CD14-positive monocyte (primary cell): ENCODE results near the gene CPAMD8. TPM values are rescaled to one million over a fixed set of nuclear protein-coding genes. Genes with fewer than 3 reads are reported as not detected.

Experiments
- DNase-seq, 3 donors: peaks; one replicate each; pipeline ENCODE4 v3.0.0-alpha.2; 2011 to 2022
- H2AFZ ChIP-seq: 2 replicates; pipeline ENCODE4 v1.6.0; 2012; ENCODE audit warnings: mild to moderate bottlenecking, low read depth, low read length, inconsistent platforms; ENCODE audit not compliant: insufficient read depth, poor library complexity, severe bottlenecking
- H3K27ac ChIP-seq, 2 donors: 1 replicate in 1 of 2; 2 replicates in 1 of 2; pipeline ENCODE4 v1.5.1; 2012 to 2013; ENCODE audit warnings: low read length in 2 of 2, control low read depth in 1 of 2, inconsistent platforms in 1 of 2, low read depth in 1 of 2, mild to moderate bottlenecking in 1 of 2
- H3K27me3 ChIP-seq, 2 donors: one replicate each; pipeline versions ENCODE4 v1.6.0 to v1.6.1; 2011 to 2013; ENCODE audit warnings: low read length in 2 of 2; ENCODE audit not compliant: control insufficient read depth in 2 of 2, insufficient read depth in 2 of 2
- H3K36me3 ChIP-seq, 2 donors: replicated peaks in 1 of 2; 1 replicate in 1 of 2; 2 replicates in 1 of 2; pipeline versions ENCODE4 v1.5.1 to v1.6.1; 2012 to 2013; ENCODE audit warnings: low read length in 2 of 2, control low read depth in 1 of 2, inconsistent platforms in 1 of 2, mild to moderate bottlenecking in 1 of 2; ENCODE audit not compliant: insufficient read depth in 2 of 2, control insufficient read depth in 1 of 2
- H3K4me1 ChIP-seq, 2 donors: 1 replicate in 1 of 2; 2 replicates in 1 of 2; pipeline versions ENCODE4 v1.5.1 to v1.6.1; 2012 to 2013; ENCODE audit warnings: low read length in 2 of 2, control low read depth in 1 of 2, inconsistent platforms in 1 of 2, mild to moderate bottlenecking in 1 of 2, moderate library complexity in 1 of 2; ENCODE audit not compliant: insufficient read depth in 2 of 2, control insufficient read depth in 1 of 2
- H3K4me2 ChIP-seq: replicated peaks from 2 replicates; pipeline ENCODE3; 2012; ENCODE audit warnings: low read length, moderate library complexity, mild to moderate bottlenecking; ENCODE audit not compliant: poor library complexity, severe bottlenecking; ENCODE audit errors: extremely low read depth
- H3K4me3 ChIP-seq, 3 experiments: fragments of 200-600 bp in 1 of 3; sonication (generic) in 1 of 3; replicated peaks in 1 of 3; 1 replicate in 2 of 3; 2 replicates in 1 of 3; pipeline ENCODE4 v1.5.1; 2011 to 2013; ENCODE audit warnings: low read length in 3 of 3, mild to moderate bottlenecking in 3 of 3, control low read depth in 2 of 3, low read depth in 2 of 3, inconsistent platforms in 1 of 3, moderate library complexity in 1 of 3
- H3K79me2 ChIP-seq: 2 replicates; pipeline ENCODE4 v1.6.0; 2012; ENCODE audit warnings: mild to moderate bottlenecking, control low read depth, inconsistent platforms, low read length, moderate library complexity; ENCODE audit not compliant: insufficient read depth
- H3K9ac ChIP-seq: 2 replicates; pipeline ENCODE4 v1.6.0; 2017; ENCODE audit warnings: low read length, mild to moderate bottlenecking; ENCODE audit not compliant: insufficient read depth, poor library complexity, severe bottlenecking
- H3K9me3 ChIP-seq, 2 donors: replicated peaks in 1 of 2; 1 replicate in 1 of 2; 2 replicates in 1 of 2; pipeline versions ENCODE4 v1.5.1 to v1.6.1; 2012 to 2013; ENCODE audit warnings: low read length in 2 of 2, control low read depth in 1 of 2; ENCODE audit not compliant: control insufficient read depth in 1 of 2, insufficient read depth in 1 of 2
- H4K20me1 ChIP-seq: 2 replicates; pipeline ENCODE4 v1.6.0; 2012; ENCODE audit warnings: mild to moderate bottlenecking, low read length, control low read depth, moderate library complexity; ENCODE audit not compliant: insufficient read depth
- H3K27ac Mint-ChIP-seq, 7 donors: one replicate each; pipeline ENCODE4 v1.8.0; 2020; ENCODE audit warnings: mild to moderate bottlenecking in 7 of 7, mixed read lengths in 7 of 7, moderate library complexity in 6 of 7, inconsistent platforms in 2 of 7
- H3K27me3 Mint-ChIP-seq, 3 donors: one replicate each; pipeline ENCODE4 v1.8.0; 2021 to 2022; ENCODE audit warnings: low read depth in 3 of 3, mild to moderate bottlenecking in 3 of 3, mixed read lengths in 3 of 3, moderate library complexity in 3 of 3, inconsistent platforms in 1 of 3
- H3K36me3 Mint-ChIP-seq, 2 donors: one replicate each; pipeline ENCODE4 v1.8.0; 2020; ENCODE audit warnings: mixed read lengths in 2 of 2, inconsistent platforms in 1 of 2, mild to moderate bottlenecking in 1 of 2
- H3K4me1 Mint-ChIP-seq: one replicate; pipeline ENCODE4 v1.8.0; 2020; ENCODE audit warnings: mild to moderate bottlenecking, mixed read lengths
- H3K4me3 Mint-ChIP-seq, 2 donors: one replicate each; pipeline ENCODE4 v1.8.0; 2020; ENCODE audit warnings: mild to moderate bottlenecking in 2 of 2, mixed read lengths in 2 of 2, moderate library complexity in 1 of 2
- H3K9me3 Mint-ChIP-seq, 7 donors: one replicate each; pipeline ENCODE4 v1.8.0; 2020 to 2022; ENCODE audit warnings: mixed read lengths in 7 of 7, mild to moderate bottlenecking in 6 of 7, moderate library complexity in 6 of 7, inconsistent platforms in 2 of 7
- WGBS: methylation state at CpG from one replicate; pipeline ENCODE4 v1.1.5; 2013; ENCODE audit warnings: missing lambda C conversion rate; ENCODE audit not compliant: insufficient coverage; 5-methylcytosine and 5-hydroxymethylcytosine counted together
- intact Hi-C, 2 donors: fragments of 100-400 bp; cut with micrococcal nuclease; formaldehyde crosslinking; loops; one replicate each; pipeline versions ENCODE4 v1.15.0 to v1.15.1; 2023
- polyA plus RNA-seq, 3 donors: library from polyadenylated mRNA; depleted of rRNA in 1 of 3; unstranded in 2 of 3; stranded (reverse) in 1 of 3; fragments of 300-500 nt in 2 of 3; fragments of >200 nt in 1 of 3; fragmentation: Illumina TruSeq in 2 of 3; gene quantifications; 1 replicate in 2 of 3; 2 replicates in 1 of 3; pipeline ENCODE4 v1.2.3, GENCODE V29; 2012 to 2021
- TF ChIP-seq, protein P1 (sequence below): fragments of 200-600 bp; IDR thresholded peaks from one replicate; pipeline ENCODE4 v1.8.0; 2022; ENCODE audit warnings: antibody characterized with exemption, mild to moderate bottlenecking

CPAMD8 gene
- polyA plus RNA-seq, 3 donors, result 5.1 to 53.4 (median 5.4) TPM

DNA sequence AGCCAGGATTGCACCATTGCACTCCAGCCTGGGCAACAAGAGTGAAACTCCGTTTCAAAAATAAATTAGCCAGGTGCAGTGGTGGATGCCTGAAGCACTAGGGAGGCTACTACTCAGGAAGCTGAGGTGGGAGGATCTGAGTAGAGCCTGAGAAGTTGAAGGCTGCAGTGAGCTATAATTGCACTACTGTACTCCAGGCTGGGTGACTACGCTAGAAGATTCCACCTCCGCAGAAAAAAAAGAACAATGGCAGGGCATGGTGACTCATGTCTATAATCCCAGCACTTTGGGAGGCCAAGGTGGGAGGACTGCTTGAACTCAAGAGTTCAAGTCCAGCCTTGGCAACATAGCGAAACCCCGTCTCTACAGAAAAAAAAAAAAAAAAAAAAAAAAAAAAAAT, 28.1 kb upstream of the CPAMD8 start:
- TF ChIP-seq, protein P1, sequence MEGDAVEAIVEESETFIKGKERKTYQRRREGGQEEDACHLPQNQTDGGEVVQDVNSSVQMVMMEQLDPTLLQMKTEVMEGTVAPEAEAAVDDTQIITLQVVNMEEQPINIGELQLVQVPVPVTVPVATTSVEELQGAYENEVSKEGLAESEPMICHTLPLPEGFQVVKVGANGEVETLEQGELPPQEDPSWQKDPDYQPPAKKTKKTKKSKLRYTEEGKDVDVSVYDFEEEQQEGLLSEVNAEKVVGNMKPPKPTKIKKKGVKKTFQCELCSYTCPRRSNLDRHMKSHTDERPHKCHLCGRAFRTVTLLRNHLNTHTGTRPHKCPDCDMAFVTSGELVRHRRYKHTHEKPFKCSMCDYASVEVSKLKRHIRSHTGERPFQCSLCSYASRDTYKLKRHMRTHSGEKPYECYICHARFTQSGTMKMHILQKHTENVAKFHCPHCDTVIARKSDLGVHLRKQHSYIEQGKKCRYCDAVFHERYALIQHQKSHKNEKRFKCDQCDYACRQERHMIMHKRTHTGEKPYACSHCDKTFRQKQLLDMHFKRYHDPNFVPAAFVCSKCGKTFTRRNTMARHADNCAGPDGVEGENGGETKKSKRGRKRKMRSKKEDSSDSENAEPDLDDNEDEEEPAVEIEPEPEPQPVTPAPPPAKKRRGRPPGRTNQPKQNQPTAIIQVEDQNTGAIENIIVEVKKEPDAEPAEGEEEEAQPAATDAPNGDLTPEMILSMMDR, result no peak
- peaks cover 0 to 5% (median 0%) of the 10 kb centered on the region in 3 donors for H3K27me3 Mint-ChIP-seq
- Histone ChIP-seq H3K36me3 (peaks cover 58 to 89% of the 10 kb centered on the region in 2 donors), H3K9ac (no peak overlapping the region), H3K4me3 (no peak overlapping the region), H4K20me1 (no peaks in the 10 kb centered on the region), H3K4me2 (no peak overlapping the region), H3K79me2 (no peaks in the 10 kb centered on the region), H2AFZ (no peak overlapping the region), H3K9me3 (no peaks in the 10 kb centered on the region), H3K27me3 (no peaks in the 10 kb centered on the region), H3K27ac (no peak overlapping the region), H3K4me1 (no peaks in the 10 kb centered on the region)
- no peaks in the 10 kb centered on the region for H3K9me3 Mint-ChIP-seq
- no peak overlapping the region for H3K4me3 Mint-ChIP-seq
- peaks cover 74 to 92% of the 10 kb centered on the region in 2 donors for H3K36me3 Mint-ChIP-seq
- DNase-seq, result no peak
- H3K27ac Mint-ChIP-seq, result no peak overlapping the region
- intact Hi-C loops, result loop anchor here in 1 of 2 donors (5.0 to 10.0 kb wide), 2 partner anchors 277 to 340 kb away; partner anchors contain the start of gene NWD1
- 100% methylated on average over 2 of the region's 5 CpGs for WGBS
- H3K4me1 Mint-ChIP-seq, result no peaks in the 10 kb centered on the region

DNA sequence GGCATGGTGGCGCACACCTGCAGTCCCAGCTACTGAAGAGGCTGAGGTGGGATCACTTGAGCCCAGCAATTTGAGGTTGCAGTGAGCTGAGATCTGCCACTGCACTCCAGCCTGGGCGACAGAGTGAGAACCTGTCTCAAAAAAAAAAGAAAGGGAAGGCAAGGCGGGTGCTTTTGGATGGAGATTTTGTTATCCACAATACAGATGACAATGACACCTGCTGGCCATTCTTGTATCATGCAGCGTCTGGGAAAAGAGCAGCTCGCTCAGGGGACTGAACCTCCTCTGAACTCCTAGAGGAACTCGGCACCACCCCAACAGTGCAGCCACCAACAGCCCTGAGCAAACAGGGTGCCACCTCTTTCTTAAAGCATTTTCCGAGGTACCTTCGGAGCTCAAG, 25.8 kb upstream of the CPAMD8 start:
- Histone ChIP-seq H3K9me3 (no peaks in the 10 kb centered on the region), H3K79me2 (no peaks in the 10 kb centered on the region), H3K4me1 (no peaks in the 10 kb centered on the region), H2AFZ (no peak overlapping the region), H3K4me2 (no peak overlapping the region), H3K9ac (no peak overlapping the region), H3K27ac (no peak overlapping the region), H4K20me1 (no peaks in the 10 kb centered on the region), H3K27me3 (no peaks in the 10 kb centered on the region), H3K36me3 (peaks cover 48 to 84% of the 10 kb centered on the region in 2 donors), H3K4me3 (no peak overlapping the region)
- peaks cover 66 to 83% of the 10 kb centered on the region in 2 donors for H3K36me3 Mint-ChIP-seq
- H3K4me3 Mint-ChIP-seq, result no peak overlapping the region
- intact Hi-C loops, result loop anchor here (1.0 to 10.0 kb wide), 3 partner anchors 275 to 338 kb away; partner anchors contain the start of gene NWD1 (in 1 of the 2)
- no peak overlapping the region for H3K27ac Mint-ChIP-seq
- WGBS, result 84% methylated on average over 6 of the region's 8 CpGs
- H3K27me3 Mint-ChIP-seq, result peaks cover 0 to 5% (median 0%) of the 10 kb centered on the region in 3 donors
- H3K9me3 Mint-ChIP-seq, result no peaks in the 10 kb centered on the region
- TF ChIP-seq, protein P1, result peak; percentile 69
- no peaks in the 10 kb centered on the region for H3K4me1 Mint-ChIP-seq
- peak; percentile 28 to 52 (median 47) for DNase-seq
